Medulla oblongata (tissue), 1 donor: Measurements from ENCODE around the gene EBF3.

Source experiments
- DNase-seq: peaks from one replicate; pipeline ENCODE4 v3.0.0-alpha.2; 2015; ENCODE audit errors: extremely low spot score

Gene EBF3

DNA sequence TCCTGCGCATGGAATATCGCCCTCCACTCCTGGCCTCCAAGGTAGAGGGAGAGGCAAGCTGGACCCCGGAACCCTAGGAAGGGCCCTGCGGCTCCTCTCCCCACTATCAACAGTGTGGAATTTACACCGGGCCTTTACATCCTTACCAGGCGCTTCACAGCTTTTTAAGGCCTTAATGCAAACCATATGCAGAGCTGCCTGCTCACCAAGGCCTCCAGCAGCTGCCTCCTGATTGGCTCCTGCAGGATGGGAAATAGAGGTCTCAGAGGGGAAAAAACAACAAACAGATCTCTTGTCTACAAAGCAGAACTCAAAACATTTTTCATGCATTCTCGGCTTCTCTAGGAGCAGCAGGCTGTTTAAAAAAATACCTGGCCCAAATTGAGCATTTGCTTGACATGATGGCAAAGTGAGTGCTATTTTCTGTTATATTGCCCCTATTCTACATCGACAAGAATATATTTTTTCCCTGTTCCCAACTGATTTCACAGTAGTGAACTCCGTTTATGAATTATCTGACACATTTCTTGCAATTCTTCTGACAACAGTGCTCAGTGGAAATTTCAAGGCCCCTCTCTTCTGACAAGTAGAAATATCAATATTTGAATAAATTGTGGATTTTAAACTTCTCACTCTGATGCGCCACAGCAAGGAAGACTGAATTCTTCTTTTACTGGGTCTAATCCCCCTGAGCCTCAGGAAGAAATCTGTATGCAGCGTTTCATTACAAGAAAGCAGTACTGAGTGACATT is 51.7 kb downstream of the EBF3 start:
- DNase-seq, result no peak

DNA sequence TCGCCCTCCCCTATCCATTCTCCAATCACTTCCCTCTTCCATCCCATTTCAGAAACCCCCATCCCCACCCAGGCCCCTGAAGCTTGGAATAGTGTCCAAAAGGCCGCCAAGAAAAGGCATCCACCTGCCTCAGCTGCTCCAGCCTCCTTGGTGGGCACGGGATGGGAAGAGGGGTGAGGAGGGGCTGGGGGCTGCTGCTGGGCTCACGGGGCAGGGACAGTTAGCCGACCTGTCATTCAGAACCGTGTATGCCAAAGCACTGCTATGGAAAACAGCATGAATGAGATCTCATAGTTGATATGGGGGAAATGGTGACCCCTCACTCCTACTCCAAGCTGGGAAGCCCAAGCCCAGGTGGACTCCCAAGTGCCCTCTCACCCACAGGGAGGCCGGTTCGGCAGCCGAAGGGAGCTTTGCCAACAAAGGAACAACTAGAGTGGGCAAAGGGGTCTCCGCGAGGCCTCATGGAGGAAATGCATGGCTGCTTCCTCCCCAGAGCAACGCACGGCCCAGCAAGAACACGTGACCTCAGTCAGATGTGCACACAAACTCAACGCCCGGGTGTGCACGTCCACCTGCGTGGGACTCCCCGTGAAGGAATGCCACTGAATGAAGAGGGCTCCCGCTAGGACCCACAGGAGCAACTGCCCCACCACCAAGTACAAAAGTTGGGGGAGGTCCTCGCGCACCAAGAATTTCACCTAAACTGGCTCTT is 52.5 kb downstream of the EBF3 start:
- DNase-seq, result no peak

DNA sequence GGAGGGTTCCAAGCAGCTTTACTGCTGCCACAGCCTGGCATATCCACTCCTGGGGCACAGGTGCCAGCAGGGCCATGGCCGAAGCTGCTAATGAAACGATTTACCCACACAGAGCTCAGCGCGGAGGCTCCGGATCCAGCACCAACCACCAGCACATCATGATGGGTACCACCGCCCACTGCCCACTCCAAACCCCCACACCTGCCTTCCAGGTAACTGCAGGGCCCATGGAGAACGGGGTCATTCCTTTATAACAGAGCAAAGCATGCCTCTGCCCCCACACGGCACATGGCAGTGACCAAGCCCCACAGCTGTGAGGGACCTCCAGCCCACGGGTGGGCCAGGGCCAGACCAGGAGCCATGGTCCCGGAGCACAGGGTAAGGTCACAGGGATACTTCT is 53.2 kb downstream of the EBF3 start:
- DNase-seq, result no peak

DNA sequence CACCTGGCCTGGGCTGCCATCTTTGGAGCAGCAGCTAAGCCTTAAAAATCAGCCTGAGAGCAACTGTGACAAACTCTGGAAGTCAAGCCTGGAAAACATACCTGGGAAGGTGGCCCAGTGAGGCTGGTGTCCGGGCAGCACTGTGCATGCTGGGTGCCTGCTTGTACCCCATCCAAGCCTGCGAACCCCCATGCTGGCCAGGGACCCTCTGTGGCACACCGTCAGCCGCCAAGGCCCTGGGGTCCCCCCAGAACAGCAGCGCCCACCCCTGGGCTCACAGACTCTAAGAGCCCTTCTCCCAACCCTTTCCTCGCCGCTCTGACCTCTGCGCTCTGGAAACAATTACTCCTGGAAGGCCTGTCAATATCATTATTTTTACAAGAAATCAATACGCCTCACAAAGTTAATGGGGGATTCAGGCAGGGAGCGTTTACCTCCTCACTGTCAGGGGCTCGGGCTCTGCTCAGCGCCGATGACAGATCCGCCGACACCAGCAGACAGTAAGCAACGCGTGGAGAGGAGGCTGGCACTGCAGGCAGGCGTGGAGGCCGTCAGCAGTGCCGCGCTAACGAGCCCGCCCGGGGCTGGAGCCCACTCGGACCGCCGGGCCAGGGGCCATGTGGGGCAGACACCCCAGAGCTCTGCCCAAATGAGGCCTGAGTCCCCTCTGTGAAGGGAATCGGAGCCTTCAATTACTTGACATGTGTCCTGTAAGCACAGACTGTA is 54.4 kb downstream of the EBF3 start:
- no peak for DNase-seq

DNA sequence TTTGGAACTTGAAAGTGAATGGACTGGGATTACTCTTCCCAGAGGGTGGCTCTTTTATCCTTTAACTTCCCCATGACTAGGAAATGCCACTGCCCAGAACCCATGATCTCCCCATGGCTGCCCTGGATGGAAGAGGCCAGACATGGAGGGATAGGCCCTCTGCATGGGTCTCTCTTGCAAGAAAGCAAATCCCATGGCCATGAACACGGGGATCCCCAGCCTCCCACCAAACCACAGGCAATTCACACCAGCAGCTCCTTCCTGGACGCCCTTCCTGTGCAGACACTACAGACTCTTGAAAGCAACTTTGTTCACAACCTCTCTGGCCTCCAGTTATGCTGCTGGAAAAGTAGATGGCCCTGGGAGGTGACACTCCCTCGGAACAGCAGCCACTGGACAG is 55.0 kb downstream of the EBF3 start:
- DNase-seq, result no peak

DNA sequence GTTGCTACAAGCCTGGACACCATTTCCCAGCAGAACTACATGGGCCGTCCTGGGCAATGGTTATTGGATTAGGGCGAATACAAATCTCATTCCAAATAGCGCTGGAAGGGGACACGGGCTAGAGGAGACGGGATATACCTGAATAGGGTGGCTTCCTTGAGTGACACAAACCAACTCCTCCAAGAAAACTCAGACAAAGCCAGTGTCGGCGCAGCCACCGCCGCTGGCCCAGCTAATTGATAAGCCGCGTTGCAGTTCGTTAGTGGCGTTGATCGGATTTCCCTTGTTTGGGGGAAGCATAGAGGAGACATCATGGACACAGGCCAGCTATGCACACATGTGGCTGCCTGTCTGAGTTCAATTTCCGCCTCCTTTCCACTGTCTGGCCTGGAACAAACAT is 55.7 kb downstream of the EBF3 start:
- no peak for DNase-seq

DNA sequence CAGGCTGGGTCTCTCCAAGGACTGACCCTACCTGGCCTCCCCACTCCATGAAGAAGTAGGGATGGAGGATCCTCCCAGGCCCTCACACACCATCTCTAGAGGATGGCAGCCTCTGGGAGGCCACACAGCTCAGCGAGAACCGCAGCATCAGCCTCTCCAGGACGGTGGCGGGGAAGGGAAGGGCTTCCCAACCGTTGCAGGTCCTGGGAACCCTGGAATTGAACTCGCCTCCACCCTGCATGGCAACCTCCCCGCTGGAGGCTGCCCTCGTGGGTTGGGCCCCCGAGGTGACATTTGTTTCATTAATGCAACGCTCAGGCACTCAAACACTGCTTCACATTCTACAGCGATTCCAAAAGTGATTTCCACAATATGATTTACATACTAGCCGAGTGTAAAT is 58.5 kb downstream of the EBF3 start:
- no peak for DNase-seq

DNA sequence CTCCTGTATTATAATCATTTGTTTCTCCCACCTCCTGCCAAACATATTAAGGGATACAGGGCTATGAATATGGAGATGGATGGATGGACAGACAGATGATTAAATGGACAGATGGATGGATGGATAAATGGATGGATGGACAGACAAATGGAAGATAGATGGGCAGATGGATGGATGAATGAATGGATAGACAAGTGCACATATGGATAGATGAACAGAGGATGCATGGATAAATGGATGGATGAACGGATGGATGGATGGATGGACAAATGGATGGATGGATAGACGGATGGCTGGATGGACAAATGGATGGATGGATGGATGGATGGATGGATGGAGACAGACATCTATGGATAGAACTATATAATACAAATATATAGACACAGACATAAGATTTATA is 59.8 kb downstream of the EBF3 start:
- DNase-seq, result no peak

DNA sequence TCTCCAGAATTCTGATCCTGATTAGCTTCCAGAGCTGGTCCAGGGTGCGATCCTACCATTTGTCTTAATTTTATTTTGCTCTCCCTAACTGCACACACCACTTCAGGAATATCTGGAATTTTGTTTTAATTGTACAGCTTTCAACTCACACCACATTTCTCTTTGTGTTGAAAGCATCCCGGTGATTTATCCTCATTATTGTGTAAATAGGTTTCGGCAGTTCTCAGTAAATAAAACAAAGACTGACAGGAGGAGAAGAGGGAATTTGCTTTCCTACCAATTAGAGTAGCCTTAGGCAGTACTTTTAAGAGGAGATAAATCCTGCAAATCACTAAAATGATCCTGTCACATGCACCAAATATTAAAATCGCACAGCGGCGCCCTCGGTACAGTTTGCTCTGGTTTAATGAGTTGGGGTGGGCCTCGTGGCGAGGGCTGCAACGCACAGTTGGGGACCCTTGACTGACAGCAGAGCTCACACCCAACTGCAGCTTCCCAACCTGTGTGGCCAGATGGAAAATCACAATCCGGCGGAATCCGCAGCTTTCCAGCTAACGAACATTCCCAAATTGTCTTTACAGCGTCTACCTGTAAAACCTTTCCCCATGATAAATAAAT is 62.6 kb downstream of the EBF3 start:
- DNase-seq, result no peak

DNA sequence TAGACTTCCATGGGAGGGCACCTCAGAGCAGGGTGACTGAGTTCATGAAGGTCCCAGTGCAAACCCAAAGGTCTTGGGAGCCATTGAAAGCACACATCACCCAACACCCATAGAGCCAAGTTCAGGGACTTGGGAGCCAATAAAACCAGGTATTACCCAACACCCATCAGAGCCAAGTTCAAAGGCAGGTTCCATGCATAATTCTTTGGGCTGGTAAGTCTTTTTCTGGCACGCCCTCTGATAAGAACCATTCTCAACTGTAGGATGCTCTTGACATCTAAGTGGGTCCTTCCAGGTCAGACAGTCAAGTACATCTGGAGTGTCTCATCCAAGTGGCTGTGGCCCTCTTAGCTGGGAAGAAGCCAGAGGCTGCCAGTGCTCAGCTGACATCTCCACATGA is 63.2 kb downstream of the EBF3 start:
- no peak for DNase-seq

DNA sequence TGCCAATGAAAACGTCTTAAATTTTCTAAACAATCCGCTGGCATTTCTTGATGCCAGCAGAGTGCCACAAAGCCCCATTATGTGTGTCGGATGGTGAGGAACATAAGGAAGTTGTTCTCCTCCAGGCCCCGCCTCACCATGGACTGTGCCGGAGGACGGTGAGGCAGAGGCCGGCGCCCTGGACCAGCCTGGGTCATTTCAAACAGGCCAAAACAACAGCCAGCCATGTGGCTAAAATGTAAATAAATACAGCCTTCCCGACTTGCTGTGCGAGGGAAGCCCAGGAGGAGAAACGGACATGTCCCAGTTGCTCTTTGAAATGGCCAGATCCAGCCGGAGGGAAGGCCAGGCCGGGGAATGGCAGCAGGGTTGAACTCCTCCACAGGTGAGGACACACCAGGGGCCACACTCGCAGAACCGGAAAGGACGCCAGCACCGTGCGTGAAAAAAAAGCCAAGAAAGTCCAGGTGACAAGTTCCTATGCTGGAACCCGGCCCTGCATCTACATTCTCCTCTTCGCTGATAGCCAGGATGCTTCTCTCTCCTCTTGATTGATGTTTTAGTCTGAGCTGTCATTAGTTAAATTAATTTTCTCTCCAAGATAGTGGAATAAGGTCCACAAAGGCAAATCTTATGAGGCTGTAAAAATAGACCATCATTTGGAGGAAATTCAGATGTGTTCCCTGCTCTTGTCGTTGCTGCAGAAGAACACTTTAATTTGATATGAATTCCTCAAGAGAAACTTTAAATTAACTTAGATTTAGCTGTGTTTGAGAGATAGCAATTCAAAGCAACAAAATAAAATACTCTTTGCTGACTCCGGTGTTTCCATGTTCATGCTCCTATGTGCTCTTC is 64.6 kb downstream of the EBF3 start:
- DNase-seq, result peak; percentile 28

DNA sequence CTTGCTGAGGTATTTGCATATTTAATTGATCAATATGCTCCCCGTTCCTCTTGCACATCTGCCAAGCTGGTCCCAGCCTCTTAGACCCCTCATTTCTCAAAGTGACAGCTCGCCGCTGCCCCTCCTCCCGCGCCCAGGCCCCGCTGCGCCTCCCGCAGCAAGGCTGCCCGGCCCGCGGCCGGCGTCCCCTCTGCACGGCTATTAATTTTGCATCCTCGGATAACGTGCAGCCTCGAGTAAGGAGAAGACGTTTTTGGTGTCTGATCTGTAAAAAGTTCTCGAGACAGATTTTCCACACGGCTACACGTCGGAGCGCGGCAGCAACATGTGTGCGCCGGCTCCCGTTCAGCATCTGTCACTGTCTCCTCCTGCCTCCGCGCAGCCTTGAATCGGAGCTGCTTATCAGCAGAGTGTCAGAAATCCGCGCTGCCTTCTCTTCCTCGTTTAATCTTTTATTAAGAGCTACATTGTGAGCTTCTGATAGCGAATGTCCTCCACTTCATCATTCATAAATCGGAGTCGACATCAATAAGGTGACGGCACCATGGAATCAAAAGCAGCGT is 65.3 kb downstream of the EBF3 start:
- peak; percentile 17 for DNase-seq

DNA sequence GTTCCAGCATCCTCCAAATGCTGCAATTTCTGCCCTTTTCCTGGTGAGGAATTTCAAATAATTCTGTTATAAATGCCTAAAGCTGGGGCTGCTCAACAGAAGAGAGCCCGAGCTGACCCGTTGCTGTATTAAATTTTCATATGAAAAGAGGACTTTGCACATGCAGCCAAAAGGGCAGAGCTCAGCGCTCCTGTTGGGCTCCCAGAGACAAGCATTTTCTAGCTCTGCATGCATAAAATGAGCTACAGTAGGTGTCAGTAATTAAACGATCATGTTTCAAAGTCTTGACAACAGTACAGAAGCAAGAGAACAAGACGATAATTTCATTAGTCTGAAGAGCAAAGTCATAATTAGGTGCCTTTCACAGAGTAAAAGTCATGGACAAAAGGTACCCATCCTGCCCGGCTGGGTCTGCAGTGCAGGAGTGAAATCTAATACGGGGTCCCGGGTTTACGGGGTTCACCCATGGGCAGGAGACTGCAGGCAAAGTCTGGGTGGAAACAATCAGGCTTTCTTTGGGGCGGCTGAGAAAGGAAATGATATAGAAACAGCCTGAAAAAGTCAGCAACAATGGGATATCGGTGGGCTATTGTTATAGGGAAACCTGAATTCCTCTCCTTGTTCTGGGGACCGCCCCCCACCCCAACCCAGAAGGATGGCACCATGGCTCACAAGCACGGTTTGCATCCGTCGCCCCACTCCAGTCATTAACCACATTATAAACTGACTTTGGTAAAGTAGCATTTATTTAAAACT is 66.0 kb downstream of the EBF3 start:
- no peak for DNase-seq

DNA sequence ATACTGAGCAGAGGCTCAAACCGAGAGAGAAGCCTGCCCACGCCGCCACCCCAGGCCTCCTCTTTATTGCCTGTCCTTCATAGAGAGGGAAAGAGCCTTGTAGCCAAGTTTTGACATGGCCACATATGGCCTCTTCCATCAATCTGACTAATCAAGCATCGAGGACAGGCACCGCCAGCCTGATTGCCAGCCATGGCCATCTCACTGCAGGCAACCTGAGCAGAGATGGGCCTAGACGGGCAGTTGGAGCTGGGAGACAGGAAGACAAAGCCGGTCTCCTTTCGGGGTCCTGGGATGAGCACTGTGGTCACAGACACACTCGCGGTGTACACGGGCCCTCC is 67.2 kb downstream of the EBF3 start:
- no peak for DNase-seq

DNA sequence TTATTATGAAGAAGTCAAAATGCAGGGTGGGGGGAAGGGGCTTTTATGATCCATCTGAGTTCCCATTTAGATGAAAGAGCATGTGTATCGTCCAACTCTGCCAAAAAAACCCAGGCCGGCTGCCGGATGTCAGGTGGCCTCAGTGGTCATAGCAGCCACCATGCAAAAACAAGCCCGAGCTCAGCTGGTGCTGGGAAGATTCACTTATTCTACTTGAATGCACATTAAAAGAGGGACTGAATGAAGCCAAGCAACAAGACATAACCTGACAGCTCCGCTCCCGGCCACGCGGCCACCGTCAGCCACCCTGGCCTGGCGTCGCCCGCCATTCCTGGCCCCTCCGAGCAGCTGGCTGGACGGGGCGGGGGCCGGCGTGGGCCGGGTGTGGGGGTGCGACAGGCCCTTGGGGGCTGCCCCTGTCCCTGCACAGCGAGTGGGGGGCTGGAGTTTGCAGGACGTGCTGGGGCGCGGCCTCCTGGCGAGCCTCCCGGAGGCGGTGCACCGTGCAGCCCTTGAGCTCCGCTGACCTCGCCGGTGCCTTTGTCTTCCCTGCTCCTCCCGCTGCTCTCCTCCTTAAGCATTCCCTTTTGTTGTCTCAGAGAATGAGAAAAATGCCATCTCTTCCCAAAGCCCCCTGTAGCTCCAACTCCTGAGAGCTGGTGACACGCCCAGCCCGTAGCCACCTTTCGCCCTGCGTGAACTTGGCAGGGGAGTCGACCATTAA is 67.8 kb downstream of the EBF3 start:
- DNase-seq, result peak; percentile 26

DNA sequence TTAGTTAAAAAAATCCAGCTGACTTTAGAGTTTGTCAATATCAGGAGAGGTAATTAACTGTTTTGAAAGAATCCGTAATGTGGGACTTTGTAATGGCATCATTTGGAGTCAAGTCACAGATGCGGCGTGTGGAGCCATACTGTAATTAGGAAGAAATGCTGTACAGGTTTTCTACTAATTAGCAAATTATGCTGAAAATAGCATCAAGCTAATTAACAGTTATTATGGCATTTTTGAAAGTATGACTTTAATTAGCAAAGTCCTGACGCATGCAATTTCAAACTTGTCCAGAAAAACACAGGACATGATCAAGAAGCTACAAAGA is 68.3 kb downstream of the EBF3 start:
- DNase-seq, result no peak

DNA sequence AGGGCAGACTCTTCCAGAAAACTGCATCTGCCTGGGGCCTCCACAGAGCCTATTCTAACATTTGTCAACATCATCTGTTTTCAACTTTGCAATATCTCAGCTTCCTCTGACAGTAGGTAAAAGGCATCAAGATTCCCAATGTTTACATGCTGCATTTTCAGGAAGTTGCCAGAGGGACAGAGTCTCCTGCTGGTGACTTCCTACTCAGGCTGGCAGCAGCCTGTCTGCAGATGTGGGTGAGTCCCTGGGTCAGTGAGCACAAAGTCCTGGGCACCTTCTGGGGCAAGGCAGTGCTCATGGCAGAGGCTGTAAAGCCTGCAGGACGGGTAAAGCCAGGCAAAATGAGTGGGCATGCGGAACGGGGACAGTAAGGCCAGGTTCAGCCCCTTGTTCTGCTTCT is 69.4 kb downstream of the EBF3 start:
- DNase-seq, result no peak

DNA sequence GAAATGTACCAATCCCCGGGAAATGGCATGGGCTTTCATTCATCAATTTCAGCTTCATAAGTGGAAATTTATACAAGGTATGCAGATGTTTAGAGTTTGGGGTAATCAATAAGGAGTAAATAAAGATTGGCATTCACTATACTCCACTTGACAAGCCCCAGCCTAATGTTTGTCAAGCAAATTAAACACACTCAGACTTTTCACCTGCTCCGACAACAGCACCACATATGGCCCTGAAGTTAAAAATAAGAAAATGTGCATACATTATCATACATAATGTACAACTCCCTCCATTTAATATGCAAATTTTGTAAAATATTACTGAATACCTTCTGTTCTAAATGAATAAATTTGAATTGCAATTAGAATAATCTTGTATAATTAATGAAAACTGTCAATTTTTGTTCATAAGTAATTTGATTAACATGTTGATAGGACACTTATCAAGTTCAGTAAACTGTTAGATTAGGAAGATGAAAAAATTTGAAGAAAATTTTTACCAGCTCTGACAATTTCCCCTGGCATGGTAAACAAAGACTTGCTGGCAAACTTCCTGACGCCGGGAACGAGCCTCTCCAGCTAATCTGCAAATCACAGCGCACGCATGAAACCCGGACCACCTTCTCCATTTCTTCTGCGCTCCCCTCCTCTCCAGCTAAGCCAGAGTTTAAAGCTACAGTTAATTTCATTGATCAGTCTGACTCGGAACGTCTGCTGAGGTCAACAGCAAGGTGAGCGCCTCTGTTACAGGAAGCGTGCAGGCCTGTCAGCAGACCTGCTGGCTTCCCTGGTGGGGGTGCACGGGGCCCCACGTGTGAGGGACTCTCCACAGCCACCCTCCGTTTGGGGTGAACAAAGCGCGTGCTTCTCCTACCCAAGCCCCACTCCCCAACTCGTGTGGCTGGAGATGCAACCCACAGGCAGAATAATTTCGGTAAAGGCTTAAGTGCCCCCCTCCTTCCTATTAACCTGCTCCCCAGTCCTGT is 70.7 kb downstream of the EBF3 start:
- DNase-seq, result no peak

DNA sequence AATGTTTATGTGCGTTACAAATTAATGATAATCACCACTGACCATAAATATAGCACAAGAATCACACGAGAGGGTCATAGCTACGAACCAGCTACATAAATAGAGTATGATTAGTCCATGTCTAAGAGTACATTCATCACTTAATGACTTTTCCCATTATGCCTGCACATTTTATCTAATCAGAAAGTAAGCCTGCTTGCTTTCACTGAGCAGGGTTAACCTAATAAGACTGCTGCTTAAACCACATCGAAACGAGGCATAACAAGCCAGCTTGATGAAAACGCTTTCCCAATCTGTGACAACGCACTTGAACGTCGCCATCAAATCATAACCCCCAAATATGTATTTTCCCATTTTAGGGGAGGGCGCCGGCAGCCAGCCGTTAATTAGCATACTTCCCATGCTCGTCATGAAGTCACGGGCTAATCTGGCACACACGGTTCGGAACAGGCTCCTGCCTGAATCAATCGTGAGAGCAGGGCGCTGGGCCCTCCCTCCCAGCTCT is 71.5 kb downstream of the EBF3 start:
- no peak for DNase-seq
